ENCODE measurements around the gene SEPHS2. TPM values are rescaled to one million over a fixed set of nuclear protein-coding genes. Genes with fewer than 3 reads are reported as not detected.

Gene SEPHS2
- total RNA-seq, 1 experiment from 2014 or later: 52.6 TPM

- DNase-seq: peak; percentile 82
- no peak within 1 kb of the TSS for H4K8ac ChIP-seq (replicated peaks; ENCODE audit: insufficient read length, low read depth, low read length)
- no peak within 1 kb of the TSS for H3K56ac ChIP-seq (ENCODE audit: insufficient read length, low read depth, low read length)
- H3K14ac ChIP-seq (ENCODE audit: insufficient read depth, low read length): peak within 1 kb of the TSS; percentile 99
- H2BK120ac ChIP-seq (ENCODE audit: low read depth, low read length, poor library complexity, severe bottlenecking): no peak within 1 kb of the TSS
- Mint-ChIP-seq H3K4me1 (peaks cover 27 to 45% of the 10 kb centered on the region in 2 experiments), H3K27me3 (ENCODE audit: low read depth) (no peaks in the 10 kb centered on the region; the same call in 1 of the 2 replicates), H3K4me3 (peak within 1 kb of the TSS; percentile 90 to 91), H3K9me3 (no peaks in the 10 kb centered on the region; a peak in 1 of 5 replicates), H3K27ac (peak within 1 kb of the TSS; percentile 93 to 99 (median 97)), H3K36me3 (ENCODE audit: insufficient read depth in 1 of 3, low read depth in 3 of 3) (peaks cover 9 to 33% (median 20%) of the 10 kb centered on the region in 3 experiments; a peak in 6 of 7 replicates)
- no peaks in the 10 kb centered on the region for H3K9me3 ChIP-seq (ENCODE audit: control insufficient read depth, low read depth, low read length)
- no peaks in the 10 kb centered on the region for H4K20me1 ChIP-seq (ENCODE audit: control insufficient read depth, insufficient read depth, insufficient read length)
- no peak within 1 kb of the TSS for H2BK20ac ChIP-seq (ENCODE audit: low read depth, low read length, poor library complexity, severe bottlenecking)
- peaks cover 4% of the 10 kb centered on the region; the same call in 1 of the 2 replicates for H3K79me2 ChIP-seq (ENCODE audit: insufficient read depth, low read length)
- peak within 1 kb of the TSS; percentile 56 for H3T11ph ChIP-seq (ENCODE audit: low read length)
- H3K4ac ChIP-seq (ENCODE audit: low read depth, low read length): peak within 1 kb of the TSS; percentile 18; the same call in 1 of the 2 replicates
- no peak within 1 kb of the TSS for H2AK5ac ChIP-seq (ENCODE audit: insufficient read length, low read length)
- no CpG with 5 or more reads among the region's 103 CpGs for WGBS (ENCODE audit: extremely low coverage, insufficient read length, low lambda C conversion rate)
- no peak within 1 kb of the TSS for H2BK15ac ChIP-seq (ENCODE audit: low read depth, low read length)
- peak within 1 kb of the TSS; percentile 74 for H2BK5ac ChIP-seq (ENCODE audit: insufficient read length, low read length)
- H3K4me2 ChIP-seq (ENCODE audit: insufficient read depth, insufficient read length, low read length): peak within 1 kb of the TSS; percentile 88
- H3K18ac ChIP-seq (ENCODE audit: insufficient read length, low read depth, low read length): peak within 1 kb of the TSS; percentile 86
- no peak within 1 kb of the TSS for H2BK12ac ChIP-seq (ENCODE audit: insufficient read length, low read depth, low read length)
- H4K5ac ChIP-seq (ENCODE audit: insufficient read length, low read depth, low read length): no peak within 1 kb of the TSS
- peak within 1 kb of the TSS; percentile 67 for H3K27ac ChIP-seq (ENCODE audit: insufficient read length, low read depth, low read length)
- no peak within 1 kb of the TSS for H4K91ac ChIP-seq (ENCODE audit: insufficient read length, low read depth, low read length)
- peaks cover 21% of the 10 kb centered on the region for H3K23me2 ChIP-seq (ENCODE audit: insufficient read length, low read depth, low read length, poor library complexity, severe bottlenecking)
- no peaks in the 10 kb centered on the region; the same call in 1 of the 2 replicates for H3K4me1 ChIP-seq (ENCODE audit: insufficient read depth, low read length)
- no peak within 1 kb of the TSS for H2AFZ ChIP-seq (ENCODE audit: low read length)
- peak; percentile 58 for TF ChIP-seq CTCF (conservative IDR thresholded peaks at IDR 0.05)
- peak within 1 kb of the TSS; percentile 97 for H3K9ac ChIP-seq (ENCODE audit: extremely low read depth, insufficient read length, low read length)
- H3K23ac ChIP-seq (ENCODE audit: insufficient read length, low read depth, low read length): no peak within 1 kb of the TSS
- no peaks in the 10 kb centered on the region for H3K27me3 ChIP-seq (ENCODE audit: insufficient read depth, low read length)
- no peaks in the 10 kb centered on the region for H3K79me1 ChIP-seq (ENCODE audit: insufficient read depth, low read depth, low read length, poor library complexity, severe bottlenecking)
Observed at GRCh38 chr16:30395155-30395991, 50.3 kb downstream of the SEPHS2 start, which contains the start of gene ZNF48. Gene ZNF48, plus strand, starts transcription at chr16:30395420. Its CDS starts 375 bp downstream, at chr16:30395795.
